HEK293 (cell line): ENCODE data around the gene DOCK7.

Experiments
- CTCF ChIA-PET: fragments of 350-600 bp; formaldehyde crosslinking; extraction: SDS; loops from one replicate; lab custom pipeline; 2021; ENCODE audit warnings: antibody characterized with exemption; lab: Yijun Ruan, JAX
- POLR2A ChIA-PET: fragments of 300-600 bp; formaldehyde crosslinking; extraction: SDS; loops from one replicate; lab custom pipeline; 2020; ENCODE audit warnings: antibody characterized with exemption, inconsistent platforms; lab: Yijun Ruan, JAX
- H3K27ac ChIP-seq: fragments of 200-500 bp; sonication (Bioruptor generic); 2 replicates; pipeline ENCODE4 v1.5.1; 2014; ENCODE audit warnings: low read depth, low read length, control low read depth, inconsistent platforms; ENCODE audit errors: extremely low read depth
- H3K36me3 ChIP-seq, 2 experiments: fragments of 200-500 bp in 1 of 2; sonication (Bioruptor generic) in 1 of 2; 1 replicate in 1 of 2; 2 replicates in 1 of 2; pipeline ENCODE4 v1.5.1; 2014 to 2017; ENCODE audit warnings: inconsistent platforms in 2 of 2, low read length in 2 of 2; ENCODE audit not compliant: control insufficient read depth in 2 of 2, insufficient read depth in 1 of 2
- H3K4me1 ChIP-seq: fragments of 200-500 bp; sonication (Bioruptor generic); 2 replicates; pipeline ENCODE4 v1.5.1; 2014; ENCODE audit warnings: mild to moderate bottlenecking, low read length, inconsistent platforms; ENCODE audit not compliant: control insufficient read depth, insufficient read depth
- H3K4me3 ChIP-seq: 2 replicates; pipeline ENCODE4 v1.5.1; 2011; ENCODE audit warnings: low read depth, mild to moderate bottlenecking, control low read depth, low read length, moderate library complexity
- H3K9me3 ChIP-seq: fragments of 200-500 bp; sonication (Bioruptor generic); 2 replicates; pipeline ENCODE4 v1.5.1; 2014; ENCODE audit warnings: low read depth, low read length, inconsistent platforms; ENCODE audit not compliant: control insufficient read depth, insufficient read depth
- ATF2 ChIP-seq: fragments of 450-650 bp; formaldehyde crosslinking; IDR thresholded peaks from 2 replicates; pipeline ENCODE4 v1.5.1; 2016; ENCODE audit warnings: missing biosample characterization, missing genetic modification characterization, low read depth
- HOXA7 ChIP-seq: sonication (generic); formaldehyde crosslinking; IDR thresholded peaks from 2 replicates; pipeline ENCODE4 v1.8.1; 2022; ENCODE audit warnings: missing genetic modification reagents, borderline replicate concordance
- MYNN ChIP-seq: fragments of 450-650 bp; formaldehyde crosslinking; IDR thresholded peaks from 2 replicates; pipeline ENCODE4 v1.5.1; 2016; ENCODE audit warnings: missing biosample characterization, missing genetic modification characterization, borderline replicate concordance
- PBX3 ChIP-seq: sonication (generic); formaldehyde crosslinking; IDR thresholded peaks from 2 replicates; pipeline ENCODE4 v1.8.1; 2022; ENCODE audit warnings: mild to moderate bottlenecking, moderate library complexity, missing genetic modification reagents
- PRDM4 ChIP-seq: fragments of 450-650 bp; formaldehyde crosslinking; IDR thresholded peaks from 2 replicates; pipeline ENCODE4 v1.5.1; 2017; ENCODE audit warnings: missing biosample characterization, missing genetic modification characterization
- TRIM28 ChIP-seq: IDR thresholded peaks from 2 replicates; pipeline ENCODE4 v1.6.1; 2011; ENCODE audit warnings: low read length, control low read depth, borderline replicate concordance
- ZBTB10 ChIP-seq: fragments of 450-650 bp; formaldehyde crosslinking; IDR thresholded peaks from 2 replicates; pipeline ENCODE4 v1.5.1; 2016; ENCODE audit warnings: missing biosample characterization, missing genetic modification characterization
- ZBTB49 ChIP-seq: fragments of 450-650 bp; formaldehyde crosslinking; IDR thresholded peaks from 2 replicates; pipeline ENCODE4 v1.5.1; 2016; ENCODE audit warnings: missing biosample characterization, missing genetic modification characterization, low read depth
- ZFP69B ChIP-seq: fragments of 450-650 bp; formaldehyde crosslinking; IDR thresholded peaks from 2 replicates; pipeline ENCODE4 v1.5.1; 2016; ENCODE audit warnings: missing biosample characterization, missing genetic modification characterization
- ZNF138 ChIP-seq: fragments of 450-650 bp; formaldehyde crosslinking; IDR thresholded peaks from 2 replicates; pipeline ENCODE4 v1.5.1; 2016; ENCODE audit warnings: missing biosample characterization, missing genetic modification characterization, borderline replicate concordance
- ZNF157 ChIP-seq: fragments of 450-650 bp; formaldehyde crosslinking; IDR thresholded peaks from 2 replicates; pipeline ENCODE4 v1.5.1; 2016; ENCODE audit warnings: missing biosample characterization, missing genetic modification characterization
- ZNF48 ChIP-seq: fragments of 450-650 bp; formaldehyde crosslinking; IDR thresholded peaks from 2 replicates; pipeline ENCODE4 v1.5.1; 2016; ENCODE audit warnings: missing biosample characterization, missing genetic modification characterization
- ZNF514 ChIP-seq: fragments of 450-650 bp; formaldehyde crosslinking; IDR thresholded peaks from 2 replicates; pipeline ENCODE4 v1.5.1; 2016; ENCODE audit warnings: missing biosample characterization, missing genetic modification characterization
- ZNF549 ChIP-seq: fragments of 450-650 bp; IDR thresholded peaks from 2 replicates; pipeline ENCODE4 v1.5.1; 2018; ENCODE audit warnings: missing biosample characterization, missing genetic modification characterization, mild to moderate bottlenecking, inconsistent platforms, moderate library complexity
- ZNF555 ChIP-seq: fragments of 450-650 bp; formaldehyde crosslinking; conservative IDR thresholded peaks from 2 replicates; pipeline ENCODE4 v1.5.1; 2017; ENCODE audit warnings: missing biosample characterization, mild to moderate bottlenecking, missing genetic modification characterization, inconsistent platforms
- ZNF585B ChIP-seq: fragments of 450-650 bp; formaldehyde crosslinking; IDR thresholded peaks from 2 replicates; pipeline ENCODE4 v1.5.1; 2016; ENCODE audit warnings: missing biosample characterization, missing genetic modification characterization
- ZNF664 ChIP-seq: fragments of 450-650 bp; formaldehyde crosslinking; IDR thresholded peaks from 2 replicates; pipeline ENCODE4 v1.5.1; 2016; ENCODE audit warnings: missing biosample characterization, missing genetic modification characterization
- ZNF776 ChIP-seq: fragments of 450-650 bp; formaldehyde crosslinking; IDR thresholded peaks from 2 replicates; pipeline ENCODE4 v1.5.0; 2017; ENCODE audit warnings: missing biosample characterization, missing genetic modification characterization, borderline replicate concordance
- ZNF791 ChIP-seq: fragments of 450-650 bp; formaldehyde crosslinking; IDR thresholded peaks from 2 replicates; pipeline ENCODE4 v1.5.1; 2016; ENCODE audit warnings: missing biosample characterization, missing genetic modification characterization
- ZNF837 ChIP-seq: fragments of 450-650 bp; formaldehyde crosslinking; IDR thresholded peaks from 2 replicates; pipeline ENCODE4 v1.5.1; 2016; ENCODE audit warnings: missing biosample characterization, missing genetic modification characterization
- ZXDB ChIP-seq: fragments of 450-650 bp; formaldehyde crosslinking; IDR thresholded peaks from 2 replicates; pipeline ENCODE4 v1.5.1; 2016; ENCODE audit warnings: missing biosample characterization, missing genetic modification characterization

Gene DOCK7

GRCh38 chr1:62601457-62601856, 86.7 kb downstream of the DOCK7 start:
- Histone ChIP-seq H3K9me3 (no peaks in the 10 kb centered on the region), H3K27ac (no peak overlapping the region), H3K4me1 (no peaks in the 10 kb centered on the region), H3K36me3 (no peaks in the 10 kb centered on the region), H3K4me3 (no peak overlapping the region)
- CTCF ChIA-PET, result interaction anchor here (0.6 to 0.8 kb wide), 2 partner anchors 9 to 12 kb away, joined by 4 read pairs; no protein-coding TSS in a partner anchor
- TF ChIP-seq ZNF157 (tag by site-specific recombination), result no peak
- no peak for TF ChIP-seq ZNF138 (tag by site-specific recombination)
- TF ChIP-seq ZNF791 (tag by site-specific recombination), result no peak
- TF ChIP-seq ZBTB10 (tag by site-specific recombination), result no peak
- TF ChIP-seq ZNF549 (tag by site-specific recombination), result no peak
- TF ChIP-seq ZNF555 (tag by site-specific recombination), result no peak
- no peak for TF ChIP-seq ZBTB49 (tag by site-specific recombination)
- TF ChIP-seq ZNF585B (tag by site-specific recombination), result no peak
- no peak for TF ChIP-seq MYNN (tag by site-specific recombination)
- TF ChIP-seq HOXA7 (CRISPR knock-in tag), result no peak
- no peak for TF ChIP-seq ZNF48
- TF ChIP-seq TRIM28, result no peak
- no peak for TF ChIP-seq ZFP69B (tag by site-specific recombination)
- TF ChIP-seq ZNF514 (tag by site-specific recombination), result no peak
- no peak for TF ChIP-seq PBX3 (CRISPR knock-in tag)
- TF ChIP-seq ZNF664, result no peak
- POLR2A ChIA-PET, result no interaction called here

GRCh38 chr1:62599044-62599443, 89.1 kb downstream of the DOCK7 start:
- POLR2A ChIA-PET, result no interaction called here
- TF ChIP-seq ZNF776 (tag by site-specific recombination) (no peak), ZXDB (no peak), ZNF837 (tag by site-specific recombination) (no peak), PRDM4 (tag by site-specific recombination) (no peak), ATF2 (tag by site-specific recombination) (no peak)
- TF ChIP-seq, all 188 proteins: peak for 0
- Histone ChIP-seq H3K27ac (no peak overlapping the region), H3K4me1 (no peaks in the 10 kb centered on the region), H3K36me3 (no peaks in the 10 kb centered on the region), H3K9me3 (no peaks in the 10 kb centered on the region), H3K4me3 (no peak overlapping the region)
- CTCF ChIA-PET, result interaction anchor here (1.3 kb wide), 1 partner anchor 69 kb away, joined by 6 read pairs; no protein-coding TSS in a partner anchor
